K562 (cell line): Measurements from ENCODE around the gene AGRN. TPM values are rescaled to one million over a fixed set of nuclear protein-coding genes. Genes with fewer than 3 reads are reported as not detected.

ENCODE experiments used
- ATAC-seq: fragments of 200-7000 bp; cut with Tn5 transposase; 3 replicates; pipeline ENCODE4 v1.9.1; 2020; ENCODE audit warnings: moderate library complexity
- BruUV-seq: library from RNA; stranded (reverse); fragments of 400-500 nt; replicated peaks from 2 replicates; lab custom pipeline; 2021; lab: Mats Ljungman, UMichigan
- CTCF ChIA-PET: fragments of 300-600 bp; formaldehyde crosslinking; extraction: SDS; loops from one replicate; lab custom pipeline; 2021; ENCODE audit warnings: low intra/inter-chr PET ratio; lab: Yijun Ruan, JAX
- POLR2A ChIA-PET: fragments of 300-600, 350-650 bp; sonication (Branson Sonifier 250); formaldehyde crosslinking; extraction: SDS; loops from one replicate; lab custom pipeline; 2021; ENCODE audit warnings: antibody characterized with exemption, inconsistent platforms; lab: Yijun Ruan, JAX
- DNase-seq, 4 experiments: peaks; one replicate each; pipeline versions ENCODE4 v3.0.0 to v3.0.0-alpha.2; 2011 to 2018; ENCODE audit warnings: low spot score in 3 of 4, mixed read lengths in 3 of 4; ENCODE audit errors: extremely low read depth in 1 of 4
- FAIRE-seq: peaks from 2 replicates; lab custom pipeline; 2011; peaks lifted over from hg19 to GRCh38; lab: Jason Lieb, UNC
- H2AFZ ChIP-seq: 2 replicates; pipeline ENCODE4 v1.6.0; 2011; ENCODE audit warnings: low read depth, low read length, control low read depth, inconsistent platforms
- H3K27ac ChIP-seq: fragments of 200-600 bp; 3 replicates; pipeline ENCODE4 v1.8.0; 2011; ENCODE audit warnings: low read depth, mild to moderate bottlenecking, control low read depth, inconsistent platforms, low read length, moderate library complexity, mixed read lengths; ENCODE audit errors: extremely low read depth
- H3K27me3 ChIP-seq, 2 experiments: fragments of 300-600 bp in 1 of 2; 2 replicates in 1 of 2; 3 replicates in 1 of 2; pipeline versions ENCODE4 v1.6.0 to v1.8.0; 2011; ENCODE audit warnings: inconsistent platforms in 2 of 2, low read length in 2 of 2, mild to moderate bottlenecking in 1 of 2, mixed read lengths in 1 of 2, moderate library complexity in 1 of 2; ENCODE audit not compliant: control insufficient read depth in 2 of 2, insufficient read depth in 2 of 2
- H3K36me3 ChIP-seq: fragments of 300-600 bp; 3 replicates; pipeline ENCODE4 v1.8.0; 2011; ENCODE audit warnings: mild to moderate bottlenecking, low read length, inconsistent platforms; ENCODE audit not compliant: control insufficient read depth, insufficient read depth
- H3K4me1 ChIP-seq, 2 experiments: fragments of 200-600 bp in 1 of 2; replicated peaks in 1 of 2; 2 replicates in 1 of 2; 3 replicates in 1 of 2; pipeline versions ENCODE4 v1.5.1 to v1.8.0; 2011; ENCODE audit warnings: inconsistent platforms in 2 of 2, low read length in 2 of 2, mild to moderate bottlenecking in 1 of 2, mixed read lengths in 1 of 2, moderate library complexity in 1 of 2; ENCODE audit not compliant: control insufficient read depth in 2 of 2, insufficient read depth in 2 of 2
- H3K4me2 ChIP-seq: 2 replicates; pipeline ENCODE4 v1.6.1; 2011; ENCODE audit warnings: low read length, control low read depth, inconsistent platforms, mixed read lengths; ENCODE audit not compliant: insufficient read depth
- H3K4me3 ChIP-seq: fragments of 200-600 bp; sonication (generic), shearing (Covaris generic); 2 replicates; pipeline ENCODE4 v1.5.1; 2016; ENCODE audit warnings: control low read depth, inconsistent platforms
- H3K79me2 ChIP-seq: fragments of 200-600 bp; 3 replicates; pipeline ENCODE4 v1.8.0; 2011; ENCODE audit warnings: low read length, inconsistent platforms; ENCODE audit not compliant: control insufficient read depth, insufficient read depth
- H3K9ac ChIP-seq, 2 experiments: 2 replicates each; pipeline versions ENCODE4 v1.6.0 to v1.6.1; 2011; ENCODE audit warnings: low read depth in 2 of 2, low read length in 2 of 2, control low read depth in 1 of 2, inconsistent platforms in 1 of 2, mild to moderate bottlenecking in 1 of 2, mixed read lengths in 1 of 2; ENCODE audit not compliant: insufficient read depth in 1 of 2
- H3K9me1 ChIP-seq: one replicate; pipeline ENCODE4 v1.6.0; 2011; ENCODE audit warnings: inconsistent platforms, mild to moderate bottlenecking, low read length, moderate library complexity; ENCODE audit not compliant: control insufficient read depth, insufficient read depth
- H3K9me3 ChIP-seq: replicated peaks from 2 replicates; pipeline ENCODE4 v1.5.1; 2011; ENCODE audit warnings: low read depth, low read length, inconsistent platforms; ENCODE audit not compliant: control insufficient read depth, insufficient read depth
- H4K20me1 ChIP-seq: replicated peaks from 2 replicates; pipeline ENCODE4 v1.6.1; 2011; ENCODE audit warnings: low read length, inconsistent platforms, mixed read lengths; ENCODE audit not compliant: control insufficient read depth, insufficient read depth
- CEBPB ChIP-seq: fragments of 450-650 bp; IDR thresholded peaks from 2 replicates; pipeline ENCODE4 v1.6.1; 2016; ENCODE audit warnings: missing genetic modification characterization, missing compliant biosample characterization
- REST ChIP-seq, 2 experiments: fragments of 450-650 bp; formaldehyde crosslinking in 1 of 2; IDR thresholded peaks; 2 replicates each; pipeline versions ENCODE4 v1.4.0 to v1.6.1; 2014 to 2020; ENCODE audit warnings: mild to moderate bottlenecking in 2 of 2, borderline replicate concordance in 1 of 2, low read depth in 1 of 2
- WGBS: fragments of 100-300 bp; shearing (Covaris generic); methylation state at CpG from one replicate; pipeline ENCODE4 v1.1.6; 2016; ENCODE audit warnings: low coverage, mixed read lengths; ENCODE audit not compliant: insufficient coverage; ENCODE audit errors: missing lambda C conversion rate; 5-methylcytosine and 5-hydroxymethylcytosine counted together
- in situ Hi-C: fragments of 300-500 bp; cut with MboI; formaldehyde crosslinking; loops from 4 replicates; pipeline ENCODE4 v1.15.0; 2018; ENCODE audit warnings: inconsistent platforms, mixed read lengths
- intact Hi-C: fragments of 100-400 bp; cut with micrococcal nuclease; formaldehyde crosslinking; loops from 2 replicates; pipeline ENCODE4 v1.14.2; 2022
- polyA plus RNA-seq, 8 experiments: library from polyadenylated mRNA; depleted of rRNA in 4 of 8; stranded (reverse) in 5 of 8; unstranded in 3 of 8; fragments of >200 nt; fragmentation: Nextera tagmentation in 2 of 8; fragmentation: Illumina TruSeq in 1 of 8; extraction: Ambion mirVana in 2 of 8; extraction: Trizol in 1 of 8; gene quantifications; 2 replicates each; pipeline versions ENCODE4 v1.2.1 to v1.2.3, GENCODE V29; 2011 to 2014; ENCODE audit warnings: inconsistent platforms in 1 of 8, missing spikeins in 1 of 8
- total RNA-seq, 7 experiments: library from RNA; depleted of rRNA in 6 of 7; stranded (reverse); fragments of >200 nt in 6 of 7; fragmentation: Illumina TruSeq in 2 of 7; extraction: Trizol in 2 of 7; gene quantifications; 2 replicates each; pipeline versions ENCODE4 v1.2.1 to v1.2.3, GENCODE V29; 2011 to 2021; ENCODE audit warnings: low replicate concordance in 1 of 7

Gene AGRN
- total and polyA plus RNA-seq, 9 of the 15 experiments (the other 6 are each of a cell fraction or from before 2014, with no cell fraction given) = 0.04 to 111 (median 18.1) TPM

GRCh38 chr1:984476-984814 lies 35.5 kb upstream of the AGRN start:
- Histone ChIP-seq H3K36me3 (no peaks in the 10 kb centered on the region), H3K4me3 (no peak overlapping the region), H3K79me2 (no peaks in the 10 kb centered on the region), H2AFZ (no peak overlapping the region), H3K9me3 (no peaks in the 10 kb centered on the region), H3K27ac (no peak overlapping the region), H3K9me1 (no peaks in the 10 kb centered on the region), H3K27me3 (peaks cover 43 to 48% of the 10 kb centered on the region in 2 experiments; a peak in 4 of 5 replicates), H4K20me1 (peaks cover 13% of the 10 kb centered on the region), H3K4me1 (peaks cover 0 to 46% of the 10 kb centered on the region in 2 experiments; a peak in 2 of 5 replicates), H3K4me2 (no peak overlapping the region), H3K9ac (no peak overlapping the region)
- ATAC-seq (no peak), FAIRE-seq (no peak), DNase-seq (no peak)
- intact Hi-C loops (loop anchor here (1.0 to 10.0 kb wide), 2 partner anchors 79 to 310 kb away; no protein-coding TSS in a partner anchor), in situ Hi-C loops (loop anchor here (10.0 kb wide), 1 partner anchor 80 kb away; no protein-coding TSS in a partner anchor)
- BruUV-seq = no TSS peak
- ChIA-PET CTCF (interaction anchor here (0.6 to 2.9 kb wide), 7 partner anchors 9 to 955 kb away, joined by 3 to 27 read pairs (median 7); no protein-coding TSS in a partner anchor), POLR2A (interaction anchor here (0.6 to 1.0 kb wide), 2 partner anchors 13 to 279 kb away, joined by 3 to 6 read pairs; no protein-coding TSS in a partner anchor)
- TF ChIP-seq CEBPB (peak; percentile 38; the same call in 1 of the 2 replicates), REST (IDR thresholded peaks at IDR 0.05; ENCODE audit: borderline replicate concordance) (no peak), REST (CRISPR knock-in tag; IDR thresholded peaks at IDR 0.05; ENCODE audit: low read depth) (no peak)
- WGBS = 47% methylated on average over 12 of the region's 12 CpGs
